HG03139 (cell line): ENCODE results near the gene USF1.
"Not testable (repeated sequence)": the region's sequence is repeated elsewhere in the genome, so short reads cannot be mapped to it uniquely, and the experiment has no call there.

Experiments used
- ATAC-seq: cut with Tn5 transposase; IDR thresholded peaks from one replicate; pipeline ENCODE4 v1.9.1; 2021; ENCODE audit not compliant: unreplicated experiment

Gene USF1

GRCh38 chr1:161019751-161020495 is 25.9 kb downstream of the USF1 start:
- no peak for ATAC-seq

DNA sequence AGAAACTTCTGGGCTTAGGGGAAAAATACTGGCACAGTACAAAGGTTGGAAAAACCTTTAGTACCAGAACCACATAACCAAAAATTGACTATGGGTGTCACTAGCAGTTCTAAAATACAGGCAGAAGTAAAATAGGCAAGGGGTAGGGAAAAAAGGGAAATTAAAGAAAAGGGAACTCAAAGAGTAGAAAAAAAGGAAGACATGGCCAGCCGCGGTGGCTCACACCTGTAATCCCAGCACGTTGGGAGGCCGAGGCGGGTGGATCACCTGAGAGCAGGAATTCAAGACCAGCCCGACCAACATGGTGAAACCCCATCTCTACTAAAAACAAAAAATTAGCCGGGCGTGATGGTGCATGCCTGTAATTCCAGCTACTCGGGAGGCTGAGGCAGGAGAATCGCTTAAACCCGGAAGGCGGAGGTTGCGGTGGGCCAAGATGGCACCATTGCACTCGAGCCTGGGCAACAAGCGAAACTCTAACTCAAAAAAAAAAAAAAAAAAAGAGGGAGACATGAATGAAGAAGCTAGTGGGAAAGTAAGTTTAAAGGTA is 26.6 kb downstream of the USF1 start:
- ATAC-seq: not testable (repeated sequence)

DNA sequence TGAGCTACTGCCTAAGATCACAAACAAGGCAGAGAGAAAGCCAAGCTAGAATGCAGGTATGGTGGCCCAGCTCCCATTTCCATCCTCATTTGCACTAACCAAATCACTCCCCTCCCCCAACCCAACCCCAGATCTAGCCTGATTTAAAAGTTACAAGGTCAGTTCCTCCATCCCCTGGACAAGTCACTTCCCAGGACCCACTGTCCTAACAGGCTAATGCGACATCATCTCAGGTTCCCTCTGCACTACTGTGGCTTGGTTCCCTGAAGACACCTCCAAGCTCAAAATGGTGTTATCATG is 27.2 kb downstream of the USF1 start:
- ATAC-seq: no peak

DNA sequence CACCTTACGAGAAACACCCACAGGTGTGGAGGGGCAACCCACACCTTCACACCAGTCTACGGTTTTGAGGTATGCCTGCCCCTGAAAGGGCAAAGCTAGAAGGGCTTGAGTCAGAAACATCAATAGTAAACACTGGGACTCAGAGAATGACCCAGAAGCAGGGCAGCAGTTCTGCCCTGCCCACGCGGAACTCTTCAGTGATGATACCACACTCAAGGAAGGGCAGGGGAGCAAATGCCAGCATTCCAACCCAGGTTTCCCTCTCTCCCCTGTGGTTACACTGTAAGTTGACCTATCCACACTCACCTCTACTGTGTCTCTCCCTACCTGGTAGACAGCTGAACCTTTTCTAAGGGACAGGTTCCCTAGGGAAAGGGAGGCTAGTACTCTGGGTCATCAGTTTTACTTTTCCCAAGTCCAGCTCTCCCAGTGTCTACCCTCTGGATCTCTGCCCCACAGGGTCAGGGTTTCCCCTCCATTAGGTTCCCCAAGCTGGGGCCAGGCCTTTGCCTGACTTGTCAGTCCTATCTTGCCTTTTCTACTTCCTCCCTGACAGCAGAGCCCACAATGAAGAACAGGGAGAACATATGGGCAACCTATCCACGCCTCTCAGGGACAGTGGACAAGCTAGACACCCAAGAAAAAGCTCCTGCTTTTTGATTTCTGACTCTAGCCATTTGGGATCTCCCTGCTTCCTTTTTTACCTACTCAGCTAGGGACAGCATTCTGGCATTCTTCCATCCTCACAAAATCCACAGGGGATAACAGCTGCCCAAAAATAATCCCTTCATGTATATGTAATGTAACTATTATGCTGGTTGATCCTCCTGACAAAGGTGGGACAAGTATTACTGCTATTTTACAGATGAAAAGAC is 27.8 kb downstream of the USF1 start:
- ATAC-seq: no peak

- not testable (repeated sequence) for ATAC-seq
Observed at GRCh38 chr1:161017181-161017580, 28.6 kb downstream of the USF1 start.

- ATAC-seq: not testable (repeated sequence)
Observed at GRCh38 chr1:161016683-161017082, 29.1 kb downstream of the USF1 start.

- peak; percentile 87 for ATAC-seq
Observed at GRCh38 chr1:161013488-161014230, 32.1 kb downstream of the USF1 start.

DNA sequence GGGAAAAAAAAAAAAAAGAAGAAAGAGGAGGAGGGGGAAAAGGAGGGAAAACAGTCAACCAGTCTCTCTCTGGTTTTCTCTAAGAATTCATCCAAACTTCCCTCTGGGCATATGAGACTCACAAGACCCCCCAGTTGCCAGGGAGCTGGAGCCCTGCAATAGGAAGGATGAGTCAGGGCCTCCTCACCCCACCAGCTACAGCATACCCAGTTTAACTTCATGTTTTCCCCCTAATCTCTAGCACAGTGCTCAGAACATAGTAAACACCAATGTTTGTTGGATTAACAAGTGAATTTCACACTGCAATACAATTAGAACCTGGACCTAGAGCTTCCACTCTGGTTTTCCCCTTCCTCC is 32.7 kb downstream of the USF1 start:
- no peak for ATAC-seq

DNA sequence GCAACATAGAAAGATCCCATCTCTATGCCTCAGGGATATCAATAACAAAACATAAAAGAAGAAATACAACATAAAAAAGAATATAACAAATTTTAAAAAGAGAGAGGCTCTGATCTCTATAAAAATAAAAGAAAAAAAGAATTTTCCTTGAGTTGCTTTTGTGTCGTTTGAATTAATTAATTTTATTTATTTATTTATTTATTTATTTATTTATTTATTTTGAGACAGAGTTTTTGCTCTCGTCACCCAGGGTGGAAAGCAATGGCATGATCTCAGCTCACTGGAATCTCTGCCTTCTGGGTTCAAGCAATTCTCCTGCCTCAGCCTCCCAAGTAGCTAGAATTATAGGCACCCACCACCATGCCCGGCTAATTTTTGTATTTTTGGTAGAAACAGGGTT is 33.4 kb downstream of the USF1 start:
- no peak for ATAC-seq

GRCh38 chr1:161009602-161010211 is 36.1 kb downstream of the USF1 start:
- no peak for ATAC-seq

- no peak for ATAC-seq
Observed at GRCh38 chr1:161008869-161009510, 36.8 kb downstream of the USF1 start.

GRCh38 chr1:161007369-161007768 is 38.4 kb downstream of the USF1 start:
- ATAC-seq: no peak

GRCh38 chr1:161006563-161006962 is 39.2 kb downstream of the USF1 start:
- no peak for ATAC-seq

DNA sequence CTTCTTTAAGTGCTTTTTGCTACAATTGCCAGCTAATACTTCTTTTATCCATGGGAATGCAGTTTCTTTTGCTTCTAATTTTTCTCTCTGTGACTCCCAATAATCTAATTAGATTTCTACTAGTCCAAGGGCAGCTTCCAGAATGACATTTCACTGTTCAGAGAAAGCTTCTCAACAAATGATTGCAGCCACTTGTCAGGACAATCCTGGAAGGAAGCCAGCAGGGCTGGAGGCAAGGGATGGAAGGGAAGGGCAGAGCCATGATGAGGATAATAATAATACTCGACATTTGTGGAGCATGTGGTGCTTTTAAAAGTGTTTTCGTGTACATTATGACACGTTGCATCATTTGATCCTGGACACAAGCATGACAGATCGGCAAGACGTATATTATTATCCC is 44.3 kb downstream of the USF1 start:
- no peak for ATAC-seq

- no peak for ATAC-seq
Observed at GRCh38 chr1:161000736-161001480, 44.9 kb downstream of the USF1 start.

- no peak for ATAC-seq
Observed at GRCh38 chr1:160999376-160999775, 46.4 kb downstream of the USF1 start.

GRCh38 chr1:160997323-160998038 is 48.3 kb downstream of the USF1 start:
- ATAC-seq: no peak

DNA sequence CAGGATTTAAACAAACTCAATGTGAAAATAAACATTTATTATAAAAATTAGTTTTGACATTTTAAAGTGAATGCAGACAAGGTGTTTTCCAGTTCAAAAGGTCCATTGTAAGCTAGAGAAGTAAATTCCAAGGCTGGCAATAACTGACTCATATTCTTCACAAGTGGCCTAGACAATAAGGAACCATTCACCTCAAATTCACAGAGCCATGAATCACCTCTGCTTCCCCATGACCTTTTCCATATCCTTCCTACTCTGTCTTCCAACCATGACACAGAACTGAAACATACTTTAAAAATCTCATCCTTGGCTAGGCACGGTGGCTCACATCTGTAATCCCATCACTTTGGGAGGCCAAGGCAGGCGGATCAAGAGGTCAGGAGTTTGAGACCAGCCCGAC is 49.6 kb downstream of the USF1 start:
- no peak for ATAC-seq

DNA sequence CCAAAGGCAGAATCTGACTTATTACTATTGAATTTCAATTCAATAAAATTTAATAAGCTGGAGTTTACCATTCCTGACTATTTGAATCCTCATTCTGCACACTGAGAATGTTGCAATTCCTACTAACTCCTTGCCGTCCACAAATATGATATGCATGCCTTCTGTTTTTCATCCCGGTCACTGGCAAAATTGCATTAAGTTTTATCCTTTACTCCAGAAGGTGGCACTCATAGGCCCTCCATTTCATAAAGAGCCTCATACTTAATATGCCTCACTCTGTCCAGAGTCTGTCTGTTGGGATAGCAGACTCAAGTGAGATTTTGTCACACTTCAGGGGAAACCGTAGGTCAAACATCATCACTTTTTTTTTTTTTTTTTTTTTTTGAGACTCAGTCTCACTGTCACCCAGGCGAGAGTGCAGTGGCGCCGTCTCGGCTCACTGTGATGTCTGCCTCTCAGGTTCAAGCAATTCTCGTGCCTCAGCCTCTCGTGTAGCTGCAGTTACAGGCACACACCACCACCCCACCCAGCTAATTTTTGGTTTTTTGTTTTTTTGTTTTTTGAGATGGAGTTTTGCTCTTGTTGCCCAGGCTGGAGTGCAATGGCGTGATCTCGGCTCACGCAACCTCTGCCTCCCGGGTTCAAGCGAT is 52.1 kb downstream of the USF1 start:
- no peak for ATAC-seq
